IMR-90 (cell line): ENCODE results near the gene SENP7. TPM values are rescaled to one million over a fixed set of nuclear protein-coding genes. Genes with fewer than 3 reads are reported as not detected.

Experiments used
- ATAC-seq: fragments of 200-7000 bp; cut with Tn5 transposase; 2 replicates; pipeline ENCODE4 v1.9.1; 2020; ENCODE audit warnings: low read depth, mild to moderate bottlenecking, moderate library complexity
- BruUV-seq: library from RNA; stranded (reverse); fragments of 400-500 nt; replicated peaks from 2 replicates; lab custom pipeline; 2021; lab: Mats Ljungman, UMichigan
- CTCF ChIA-PET: fragments of 300-600 bp; formaldehyde crosslinking; extraction: SDS; loops from one replicate; lab custom pipeline; 2021; ENCODE audit warnings: antibody characterized with exemption; lab: Yijun Ruan, JAX
- POLR2A ChIA-PET: fragments of 300-600 bp; sonication (Branson Sonifier 250); formaldehyde crosslinking; loops from one replicate; lab custom pipeline; 2022; ENCODE audit warnings: antibody characterized with exemption; ENCODE audit not compliant: unreplicated experiment; lab: Charles Lee
- DNase-seq: peaks from one replicate; pipeline ENCODE4 v3.0.0; 2013
- H2AFZ ChIP-seq: replicated peaks from 2 replicates; pipeline ENCODE3; 2013; ENCODE audit warnings: low read length, mild to moderate bottlenecking; ENCODE audit not compliant: poor library complexity
- H2AK5ac ChIP-seq: 2 replicates; pipeline ENCODE4 v1.6.1; 2013; ENCODE audit warnings: low read depth, low read length, inconsistent platforms
- H2AK9ac ChIP-seq: replicated peaks from 2 replicates; pipeline ENCODE3; 2013; ENCODE audit warnings: mild to moderate bottlenecking, low read depth, low read length, moderate library complexity; ENCODE audit not compliant: poor library complexity
- H2BK120ac ChIP-seq: 2 replicates; pipeline ENCODE4 v1.6.1; 2013; ENCODE audit warnings: low read depth, low read length, inconsistent platforms
- H2BK15ac ChIP-seq: 3 replicates; pipeline ENCODE4 v1.6.1; 2013; ENCODE audit warnings: low read depth, low read length, inconsistent platforms
- H2BK20ac ChIP-seq: 2 replicates; pipeline ENCODE4 v1.6.1; 2013; ENCODE audit warnings: low read depth, mild to moderate bottlenecking, inconsistent platforms, low read length, moderate library complexity
- H2BK5ac ChIP-seq: 2 replicates; pipeline ENCODE4 v1.6.1; 2013; ENCODE audit warnings: mild to moderate bottlenecking, low read depth, low read length, inconsistent platforms; ENCODE audit not compliant: poor library complexity, severe bottlenecking
- H3K14ac ChIP-seq: replicated peaks from 2 replicates; pipeline ENCODE4 v1.6.1; 2013; ENCODE audit warnings: low read depth, low read length, inconsistent platforms
- H3K18ac ChIP-seq: 2 replicates; pipeline ENCODE4 v1.6.1; 2013; ENCODE audit warnings: low read depth, low read length, control low read depth
- H3K23ac ChIP-seq: 2 replicates; pipeline ENCODE4 v1.6.1; 2013; ENCODE audit warnings: low read depth, low read length, inconsistent platforms
- H3K27ac ChIP-seq: 2 replicates; pipeline ENCODE4 v1.5.1; 2013; ENCODE audit warnings: mild to moderate bottlenecking, control low read depth, low read length; ENCODE audit not compliant: insufficient read depth
- H3K27me3 ChIP-seq: 2 replicates; pipeline ENCODE4 v1.6.1; 2013; ENCODE audit warnings: low read length; ENCODE audit not compliant: control insufficient read depth, insufficient read depth
- H3K36me3 ChIP-seq: 2 replicates; pipeline ENCODE4 v1.6.1; 2013; ENCODE audit warnings: low read length, mixed read lengths; ENCODE audit not compliant: control insufficient read depth, insufficient read depth
- H3K4ac ChIP-seq: 2 replicates; pipeline ENCODE4 v1.6.1; 2013; ENCODE audit warnings: low read depth, low read length, inconsistent platforms
- H3K4me1 ChIP-seq: 2 replicates; pipeline ENCODE4 v1.6.1; 2013; ENCODE audit warnings: low read length, mixed read lengths; ENCODE audit not compliant: control insufficient read depth, insufficient read depth
- H3K4me2 ChIP-seq: 2 replicates; pipeline ENCODE4 v1.6.1; 2013; ENCODE audit warnings: low read depth, mild to moderate bottlenecking, control low read depth, low read length, moderate library complexity
- H3K4me3 ChIP-seq: 2 replicates; pipeline ENCODE4 v1.5.1; 2013; ENCODE audit warnings: low read depth, mild to moderate bottlenecking, control low read depth, low read length, moderate library complexity; ENCODE audit not compliant: insufficient read depth
- H3K56ac ChIP-seq: 2 replicates; pipeline ENCODE4 v1.6.1; 2013; ENCODE audit warnings: low read length, inconsistent platforms; ENCODE audit not compliant: insufficient read depth; ENCODE audit errors: extremely low read depth
- H3K79me1 ChIP-seq, 2 experiments: 2 replicates each; pipeline ENCODE4 v1.6.1; 2013; ENCODE audit warnings: low read length in 2 of 2, inconsistent platforms in 1 of 2, low read depth in 1 of 2
- H3K9ac ChIP-seq: 2 replicates; pipeline ENCODE4 v1.6.1; 2013; ENCODE audit warnings: low read depth, low read length, control low read depth
- H3K9me1 ChIP-seq: 2 replicates; pipeline ENCODE4 v1.6.1; 2013; ENCODE audit warnings: low read length, inconsistent platforms; ENCODE audit not compliant: insufficient read depth
- H3K9me3 ChIP-seq: 2 replicates; pipeline ENCODE4 v1.6.1; 2013; ENCODE audit warnings: low read length; ENCODE audit not compliant: control insufficient read depth, insufficient read depth
- H4K20me1 ChIP-seq: 2 replicates; pipeline ENCODE4 v1.6.1; 2013; ENCODE audit warnings: low read length, inconsistent platforms; ENCODE audit not compliant: insufficient read depth
- H4K5ac ChIP-seq: 2 replicates; pipeline ENCODE4 v1.6.1; 2013; ENCODE audit warnings: mild to moderate bottlenecking, low read depth, low read length, control low read depth
- H4K8ac ChIP-seq, 2 experiments: 2 replicates each; pipeline ENCODE4 v1.6.1; 2013; ENCODE audit warnings: low read depth in 2 of 2, low read length in 2 of 2, control low read depth in 1 of 2, inconsistent platforms in 1 of 2
- H4K91ac ChIP-seq: 2 replicates; pipeline ENCODE4 v1.6.1; 2013; ENCODE audit warnings: low read depth, low read length, inconsistent platforms; ENCODE audit not compliant: insufficient read depth
- BHLHE40 ChIP-seq: fragments of 150-350 bp; IDR thresholded peaks from 2 replicates; pipeline ENCODE4 v1.6.1; 2016; ENCODE audit warnings: mild to moderate bottlenecking, low read depth, low read length
- CEBPB ChIP-seq: IDR thresholded peaks from 2 replicates; pipeline ENCODE4 v1.6.1; 2012; ENCODE audit warnings: low read depth, low read length, improper control_type of control experiment
- CHD1 ChIP-seq: IDR thresholded peaks from 2 replicates; pipeline ENCODE4 v1.6.1; 2012; ENCODE audit warnings: low read depth, low read length, improper control_type of control experiment
- MAFK ChIP-seq: IDR thresholded peaks from 2 replicates; pipeline ENCODE4 v1.6.1; 2012; ENCODE audit warnings: low read depth, low read length, improper control_type of control experiment
- MAZ ChIP-seq: IDR thresholded peaks from 2 replicates; pipeline ENCODE4 v1.6.1; 2012; ENCODE audit warnings: low read depth, mild to moderate bottlenecking, low read length, improper control_type of control experiment, moderate library complexity, borderline replicate concordance
- MXI1 ChIP-seq: IDR thresholded peaks from 2 replicates; pipeline ENCODE4 v1.6.1; 2012; ENCODE audit warnings: low read depth, mild to moderate bottlenecking, low read length, moderate library complexity, borderline replicate concordance
- POLR2A ChIP-seq: IDR thresholded peaks from 2 replicates; pipeline ENCODE4 v1.6.1; 2012; ENCODE audit warnings: mild to moderate bottlenecking, low read depth, low read length
- RAD21 ChIP-seq: IDR thresholded peaks from 2 replicates; pipeline ENCODE4 v1.6.1; 2012; ENCODE audit warnings: low read length, improper control_type of control experiment
- RCOR1 ChIP-seq: IDR thresholded peaks from 2 replicates; pipeline ENCODE4 v1.6.1; 2012; ENCODE audit warnings: mild to moderate bottlenecking, low read length, improper control_type of control experiment; ENCODE audit not compliant: insufficient replicate concordance
- SMC3 ChIP-seq: fragments of 150-350 bp; IDR thresholded peaks from 2 replicates; pipeline ENCODE4 v1.6.1; 2016; ENCODE audit warnings: low read depth, mild to moderate bottlenecking, antibody characterized with exemption, low read length, moderate library complexity
- WGBS, 2 experiments: methylation state at CpG; one replicate each; pipeline versions ENCODE4 v1.1.5 to v1.1.7; 2013; ENCODE audit warnings: missing lambda C conversion rate in 2 of 2; ENCODE audit not compliant: insufficient read length in 1 of 2; ENCODE audit errors: extremely low coverage in 2 of 2; 5-methylcytosine and 5-hydroxymethylcytosine counted together
- dilution Hi-C: fragments of 300-500 bp; cut with HindIII; formaldehyde crosslinking; loops from one replicate; pipeline ENCODE4 v1.14.3; 2018; ENCODE audit warnings: low sequenced_read_pairs; ENCODE audit not compliant: unreplicated experiment
- in situ Hi-C: fragments of 300-500 bp; cut with MboI; formaldehyde crosslinking; loops from 3 replicates; pipeline ENCODE4 v1.14.3; 2019; ENCODE audit warnings: low sequenced_read_pairs, inconsistent platforms, mixed read lengths
- intact Hi-C: fragments of 100-400 bp; cut with micrococcal nuclease; formaldehyde crosslinking; loops from 2 replicates; pipeline ENCODE4 v1.10.0; 2022
- polyA plus RNA-seq, 3 experiments: library from polyadenylated mRNA; depleted of rRNA; stranded (reverse); fragments of >200 nt; gene quantifications; 2 replicates each; pipeline ENCODE4 v1.2.3, GENCODE V29; 2012; ENCODE audit warnings: low replicate concordance in 1 of 3
- total RNA-seq: library from RNA; depleted of rRNA; stranded (reverse); fragments of >200 nt; gene quantifications from 2 replicates; pipeline ENCODE4 v1.2.3, GENCODE V29; 2012
- TF ChIP-seq, protein P1 (sequence below): fragments of 150-350 bp; IDR thresholded peaks from 2 replicates; pipeline ENCODE4 v1.6.1; 2016; ENCODE audit warnings: low read depth, mild to moderate bottlenecking, low read length, moderate library complexity, borderline replicate concordance
- TF ChIP-seq, protein P2 (sequence below): fragments of 150-350 bp; IDR thresholded peaks from 2 replicates; pipeline ENCODE4 v1.6.1; 2017; ENCODE audit warnings: mild to moderate bottlenecking, antibody characterized with exemption, low read length, low read depth

SENP7 gene
- total and polyA plus RNA-seq, 2 of the 4 experiments (the other 2 are of a cell fraction): 5.5 to 8.4 TPM

DNA sequence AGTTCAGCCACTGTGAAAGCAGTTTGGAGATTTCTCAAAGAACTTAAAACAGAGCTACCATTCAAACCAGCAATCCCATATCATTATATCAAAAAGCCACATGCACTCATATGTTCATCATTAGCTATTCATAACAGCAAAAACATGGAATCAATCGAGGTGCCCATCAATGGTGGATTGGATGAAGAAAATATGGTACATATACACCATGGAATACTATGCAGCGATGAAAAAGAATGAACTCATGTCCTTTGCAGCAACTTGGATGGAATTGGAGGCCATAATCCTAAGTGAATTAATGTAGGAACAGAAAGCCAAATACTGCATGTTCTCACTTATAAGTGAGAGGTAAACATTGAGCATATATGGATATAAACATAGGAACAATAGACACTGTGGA lies 224.7 kb downstream of the SENP7 start:
- Histone ChIP-seq H3K36me3 (no peaks in the 10 kb centered on the region), H3K56ac (no peak overlapping the region), H2BK120ac (no peak overlapping the region), H2BK20ac (no peak overlapping the region), H3K79me1 (no peaks in the 10 kb centered on the region), H3K27me3 (no peaks in the 10 kb centered on the region), H3K9me3 (no peaks in the 10 kb centered on the region), H3K4ac (no peak overlapping the region), H4K20me1 (no peaks in the 10 kb centered on the region), H2AFZ (no peak overlapping the region), H3K14ac (no peak overlapping the region), H2AK9ac (no peak overlapping the region), H3K4me2 (no peak overlapping the region), H2AK5ac (no peak overlapping the region), H3K23ac (no peak overlapping the region), H4K5ac (no peak overlapping the region), H2BK5ac (no peak overlapping the region), H3K4me3 (no peak overlapping the region), H3K9me1 (peaks cover 2% of the 10 kb centered on the region; the same call in 1 of the 2 replicates), H3K9ac (no peak overlapping the region), H3K4me1 (no peaks in the 10 kb centered on the region; the same call in 1 of the 2 replicates), H3K18ac (no peak overlapping the region), H2BK15ac (no peak overlapping the region), H4K8ac (no peak overlapping the region), H3K27ac (no peak overlapping the region), H4K91ac (no peak overlapping the region)
- WGBS, 2 experiments: no CpG with 5 or more reads among the region's 2 CpGs
- in situ Hi-C loops (no loop called here), dilution Hi-C loops (no loop called here), intact Hi-C loops (no loop called here)
- ATAC-seq (no peak), DNase-seq (no peak)
- ChIA-PET POLR2A (no interaction called here), CTCF (no interaction called here)
- TF ChIP-seq RAD21 (no peak), MXI1 (no peak), CEBPB (no peak), SMC3 (no peak), MAFK (no peak), MAZ (no peak), BHLHE40 (no peak), POLR2A (no peak), RCOR1 (no peak), CHD1 (no peak)
- TF ChIP-seq, protein P1, sequence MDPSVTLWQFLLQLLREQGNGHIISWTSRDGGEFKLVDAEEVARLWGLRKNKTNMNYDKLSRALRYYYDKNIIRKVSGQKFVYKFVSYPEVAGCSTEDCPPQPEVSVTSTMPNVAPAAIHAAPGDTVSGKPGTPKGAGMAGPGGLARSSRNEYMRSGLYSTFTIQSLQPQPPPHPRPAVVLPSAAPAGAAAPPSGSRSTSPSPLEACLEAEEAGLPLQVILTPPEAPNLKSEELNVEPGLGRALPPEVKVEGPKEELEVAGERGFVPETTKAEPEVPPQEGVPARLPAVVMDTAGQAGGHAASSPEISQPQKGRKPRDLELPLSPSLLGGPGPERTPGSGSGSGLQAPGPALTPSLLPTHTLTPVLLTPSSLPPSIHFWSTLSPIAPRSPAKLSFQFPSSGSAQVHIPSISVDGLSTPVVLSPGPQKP: no peak
- TF ChIP-seq, protein P2, sequence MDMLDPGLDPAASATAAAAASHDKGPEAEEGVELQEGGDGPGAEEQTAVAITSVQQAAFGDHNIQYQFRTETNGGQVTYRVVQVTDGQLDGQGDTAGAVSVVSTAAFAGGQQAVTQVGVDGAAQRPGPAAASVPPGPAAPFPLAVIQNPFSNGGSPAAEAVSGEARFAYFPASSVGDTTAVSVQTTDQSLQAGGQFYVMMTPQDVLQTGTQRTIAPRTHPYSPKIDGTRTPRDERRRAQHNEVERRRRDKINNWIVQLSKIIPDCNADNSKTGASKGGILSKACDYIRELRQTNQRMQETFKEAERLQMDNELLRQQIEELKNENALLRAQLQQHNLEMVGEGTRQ: no peak
- BruUV-seq: no TSS peak
